ENCODE measurements around the gene KCTD2.

KCTD2 gene

GRCh38 chr17:75081611-75082540 is 34.9 kb downstream of the KCTD2 start:
- TF ChIP-seq FOXP2 (optimal IDR thresholded peaks at IDR 0.05; ENCODE audit: control extremely low read depth, extremely low read length, insufficient read depth) (no peak), POLR2AphosphoS5 (IDR thresholded peaks at IDR 0.05; ENCODE audit: borderline replicate concordance, low read depth, low read length) (no peak), EZH2 (IDR thresholded peaks at IDR 0.05) (no peak)
- H3K9ac ChIP-seq (ENCODE audit: insufficient read length), result no peak overlapping the region
- H3K4me3 ChIP-seq, result no peak overlapping the region
- H3K9me3 ChIP-seq (ENCODE audit: low read depth, low read length), result no peaks in the 10 kb centered on the region
- DNase-seq (ENCODE audit: low read depth, low spot score), result no peak
- no peak overlapping the region for H3K27ac ChIP-seq
- no peaks in the 10 kb centered on the region for H3K36me3 ChIP-seq (ENCODE audit: insufficient read depth, low read length)

GRCh38 chr17:75082683-75083082 is 35.7 kb downstream of the KCTD2 start:
- no peak for TF ChIP-seq EZH2 (IDR thresholded peaks at IDR 0.05)
- TF ChIP-seq FOXP2 (optimal IDR thresholded peaks at IDR 0.05; ENCODE audit: control extremely low read depth, extremely low read length, insufficient read depth), result no peak
- TF ChIP-seq POLR2AphosphoS5 (IDR thresholded peaks at IDR 0.05; ENCODE audit: borderline replicate concordance, low read depth, low read length), result no peak
- H3K27ac ChIP-seq, result no peak overlapping the region
- H3K9ac ChIP-seq (ENCODE audit: insufficient read length), result no peak overlapping the region
- H3K4me3 ChIP-seq, result no peak overlapping the region
- no peaks in the 10 kb centered on the region for H3K36me3 ChIP-seq (ENCODE audit: insufficient read depth, low read length)
- no peaks in the 10 kb centered on the region for H3K9me3 ChIP-seq (ENCODE audit: low read depth, low read length)
- no peak for DNase-seq (ENCODE audit: low read depth, low spot score)

DNA sequence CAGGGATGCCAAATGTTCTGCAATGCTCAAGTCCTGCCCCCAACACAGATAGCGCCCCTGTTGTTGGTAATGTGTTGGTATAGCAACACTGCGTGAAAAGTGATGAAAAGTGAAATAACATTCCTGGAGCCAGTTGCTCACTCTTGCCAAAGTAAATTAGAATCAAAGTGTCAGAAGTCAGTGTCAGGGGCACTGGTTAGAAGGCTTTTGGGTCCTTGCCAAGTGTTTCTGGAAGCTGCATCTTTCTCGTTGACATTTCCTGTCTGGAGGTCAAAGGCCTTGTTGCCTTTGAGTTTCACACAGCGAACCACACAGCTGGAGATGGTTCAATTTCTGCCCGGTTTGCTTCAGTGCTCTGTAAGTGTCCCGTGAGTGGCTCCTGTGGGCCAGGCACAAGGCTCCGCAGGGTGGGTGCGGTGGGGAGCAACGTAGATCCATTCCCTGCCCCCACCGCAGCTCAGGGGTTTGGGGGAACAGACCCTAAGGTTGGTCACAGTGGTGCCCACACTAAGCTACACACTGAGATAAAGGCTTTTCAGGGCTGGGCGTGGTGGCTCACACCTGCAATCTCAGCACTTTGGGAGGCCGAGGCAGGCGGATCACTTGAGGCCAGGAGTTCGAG is 37.1 kb downstream of the KCTD2 start:
- Histone ChIP-seq H3K4me3 (no peak overlapping the region), H3K36me3 (ENCODE audit: insufficient read depth, low read length) (no peaks in the 10 kb centered on the region), H3K9me3 (ENCODE audit: low read depth, low read length) (no peaks in the 10 kb centered on the region), H3K27ac (no peak overlapping the region), H3K9ac (ENCODE audit: insufficient read length) (no peak overlapping the region)
- DNase-seq (ENCODE audit: low read depth, low spot score), result no peak
- TF ChIP-seq POLR2AphosphoS5 (IDR thresholded peaks at IDR 0.05; ENCODE audit: borderline replicate concordance, low read depth, low read length) (no peak), FOXP2 (optimal IDR thresholded peaks at IDR 0.05; ENCODE audit: control extremely low read depth, extremely low read length, insufficient read depth) (no peak), EZH2 (IDR thresholded peaks at IDR 0.05) (no peak)

DNA sequence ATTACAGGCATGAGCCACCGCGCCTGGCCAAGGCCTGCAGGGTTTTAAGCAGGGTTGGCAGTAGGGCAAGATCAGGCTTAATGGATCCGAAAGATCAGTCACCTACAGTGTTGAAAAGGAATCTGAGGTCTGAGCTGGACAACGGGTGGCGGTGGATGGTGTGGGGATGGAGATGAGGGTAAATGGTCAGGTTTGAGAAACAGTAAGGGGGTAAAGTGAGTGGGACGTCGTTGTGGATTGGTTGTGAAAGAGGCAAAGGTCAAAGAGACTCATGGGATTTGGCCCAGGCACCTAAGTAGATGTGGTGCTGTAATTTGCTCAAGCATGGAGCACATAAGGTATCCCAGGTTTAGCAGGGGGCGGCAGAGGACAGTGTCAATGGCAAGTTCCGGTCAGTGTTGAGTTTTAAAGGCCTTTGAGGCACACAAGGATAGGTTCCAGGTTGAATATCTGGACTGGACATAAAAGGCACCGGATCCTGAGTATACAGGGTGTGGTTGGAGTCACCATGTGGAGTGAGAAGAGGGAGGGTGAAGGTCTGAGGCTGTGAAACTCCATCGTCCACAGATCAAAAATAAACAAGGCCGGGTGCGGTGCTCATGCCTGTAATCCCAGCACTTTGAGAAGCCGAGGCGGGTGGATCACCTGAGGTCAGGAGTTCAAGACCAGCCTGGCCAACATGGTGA is 39.6 kb downstream of the KCTD2 start:
- Histone ChIP-seq H3K9ac (ENCODE audit: insufficient read length) (no peak overlapping the region), H3K9me3 (ENCODE audit: low read depth, low read length) (no peaks in the 10 kb centered on the region), H3K27ac (no peak overlapping the region), H3K4me3 (no peak overlapping the region), H3K36me3 (ENCODE audit: insufficient read depth, low read length) (no peaks in the 10 kb centered on the region)
- TF ChIP-seq POLR2AphosphoS5 (IDR thresholded peaks at IDR 0.05; ENCODE audit: borderline replicate concordance, low read depth, low read length) (no peak), FOXP2 (optimal IDR thresholded peaks at IDR 0.05; ENCODE audit: control extremely low read depth, extremely low read length, insufficient read depth) (no peak), EZH2 (IDR thresholded peaks at IDR 0.05) (no peak)
- no peak for DNase-seq (ENCODE audit: low read depth, low spot score)

- Histone ChIP-seq H3K9me3 (ENCODE audit: low read depth, low read length) (no peaks in the 10 kb centered on the region), H3K27ac (peak overlapping the region; percentile 26; the same call in 1 of the 2 replicates), H3K9ac (ENCODE audit: insufficient read length) (peak overlapping the region; percentile 66), H3K4me3 (peak overlapping the region; percentile 79), H3K36me3 (ENCODE audit: insufficient read depth, low read length) (no peaks in the 10 kb centered on the region)
- DNase-seq (ENCODE audit: low read depth, low spot score), result no peak
- TF ChIP-seq FOXP2 (optimal IDR thresholded peaks at IDR 0.05; ENCODE audit: control extremely low read depth, extremely low read length, insufficient read depth) (no peak), POLR2AphosphoS5 (IDR thresholded peaks at IDR 0.05; ENCODE audit: borderline replicate concordance, low read depth, low read length) (no peak), EZH2 (IDR thresholded peaks at IDR 0.05) (no peak)
These were observed 40.1 kb downstream of the KCTD2 start for GRCh38 chr17:75087182-75087557.

DNA sequence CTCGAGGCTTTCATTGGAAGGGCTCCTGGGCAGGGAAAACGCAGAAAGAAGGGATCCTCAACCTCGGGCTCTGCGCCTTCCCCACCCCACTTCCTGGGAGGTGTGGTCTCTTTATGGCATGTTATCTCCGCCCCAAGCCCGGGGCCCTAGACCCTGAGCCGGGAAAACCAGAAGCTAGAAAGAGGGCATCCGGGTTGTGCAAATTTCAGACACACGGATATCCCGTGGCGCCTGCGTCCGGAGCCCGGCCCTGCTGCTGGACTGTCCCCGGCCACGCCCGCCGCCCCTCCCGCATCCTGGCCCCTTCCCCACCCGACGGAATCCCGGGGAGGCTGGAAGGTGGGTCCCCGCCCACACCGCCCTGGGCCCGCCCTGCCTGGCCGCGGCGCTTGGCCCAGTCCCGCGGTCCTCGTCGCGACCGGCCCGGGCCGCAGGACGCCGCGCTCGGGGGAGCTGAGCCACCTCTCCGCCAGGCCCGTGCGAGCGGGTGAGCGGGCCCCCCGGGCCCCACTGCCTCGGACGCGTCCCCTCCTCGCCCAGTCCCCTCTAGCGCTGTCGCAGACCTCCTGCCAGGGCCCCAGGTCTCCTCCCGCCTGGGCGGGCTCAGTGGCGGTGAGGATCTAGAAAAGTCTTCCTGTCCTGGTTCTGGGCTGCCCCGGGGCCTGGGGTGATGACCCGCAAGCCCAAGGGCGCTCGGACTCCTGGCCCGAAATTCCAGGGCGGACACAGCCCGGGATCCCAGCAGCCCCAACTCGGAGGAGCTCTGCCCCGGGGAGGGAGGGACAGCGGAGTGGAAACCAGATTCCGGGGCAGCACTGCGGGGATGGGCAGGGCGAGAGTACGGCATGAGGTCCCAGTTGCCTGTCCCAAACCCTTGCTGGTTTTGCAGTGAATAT is 40.8 kb downstream of the KCTD2 start, which contains the start of gene SLC16A5:
SLC16A5 (plus strand) TSS at position 397 of the 896 bp plus-strand sequence. CDS start 5,683 bp downstream, outside the sequence.
- H3K9ac ChIP-seq (ENCODE audit: insufficient read length), result peak within 1 kb of the TSS; percentile 66
- H3K27ac ChIP-seq, result peak within 1 kb of the TSS; percentile 26
- peak within 1 kb of the TSS; percentile 79 for H3K4me3 ChIP-seq
- no peaks in the 10 kb centered on the region for H3K36me3 ChIP-seq (ENCODE audit: insufficient read depth, low read length)
- no peak for DNase-seq (ENCODE audit: low read depth, low spot score)
- no peaks in the 10 kb centered on the region for H3K9me3 ChIP-seq (ENCODE audit: low read depth, low read length)
- peak; percentile 73 for TF ChIP-seq POLR2AphosphoS5 (IDR thresholded peaks at IDR 0.05; ENCODE audit: borderline replicate concordance, low read depth, low read length)
- no peak for TF ChIP-seq EZH2 (IDR thresholded peaks at IDR 0.05)

DNA sequence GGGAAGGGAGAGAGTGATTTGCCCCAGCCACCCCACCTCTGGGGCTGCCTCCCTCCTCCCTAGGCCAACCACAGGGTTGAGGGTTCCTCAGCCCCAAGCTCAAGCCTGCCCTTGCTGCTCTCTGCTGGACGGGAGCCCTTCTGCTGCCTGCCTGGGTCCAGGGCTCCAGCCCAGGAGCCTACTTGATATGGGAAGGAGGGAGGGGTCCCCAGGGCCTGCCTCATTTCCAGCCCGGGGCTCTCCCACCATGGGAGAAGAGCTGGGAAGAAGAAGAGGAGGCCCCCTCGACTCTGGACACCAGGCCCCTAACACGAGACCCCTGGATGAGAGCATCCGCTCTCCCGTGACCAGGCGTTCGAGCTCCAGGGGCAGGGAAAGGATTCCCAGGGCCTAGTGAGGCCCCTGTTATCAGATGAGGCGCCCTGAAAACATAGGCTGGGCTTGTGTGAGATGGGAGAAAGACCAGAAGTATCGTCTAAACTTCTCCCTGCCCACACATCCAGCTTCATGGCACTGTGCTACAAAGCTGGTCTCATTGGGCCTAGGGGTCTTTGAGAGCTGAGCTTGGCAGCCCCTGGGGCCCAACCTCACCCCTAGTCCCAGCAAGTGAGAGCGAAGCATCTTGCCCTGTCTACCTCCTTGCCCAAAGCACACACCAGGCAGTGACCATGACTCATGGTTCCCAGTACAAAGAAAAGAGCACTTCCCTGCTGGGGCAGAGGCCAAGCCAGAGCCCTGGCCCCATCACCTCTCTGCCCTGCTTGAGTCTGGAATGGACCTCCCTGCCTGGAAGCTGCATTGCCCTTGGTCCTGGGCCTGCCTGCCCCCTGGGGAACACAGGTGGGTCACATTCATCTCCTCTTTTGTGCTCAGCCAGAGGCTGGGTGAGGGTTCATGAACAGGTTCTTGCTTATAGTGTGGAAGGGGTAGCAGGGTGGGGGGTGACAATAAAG is 41.7 kb downstream of the KCTD2 start:
- Histone ChIP-seq H3K9ac (ENCODE audit: insufficient read length) (no peak overlapping the region), H3K9me3 (ENCODE audit: low read depth, low read length) (no peaks in the 10 kb centered on the region), H3K4me3 (no peak overlapping the region), H3K27ac (no peak overlapping the region), H3K36me3 (ENCODE audit: insufficient read depth, low read length) (no peaks in the 10 kb centered on the region)
- TF ChIP-seq POLR2AphosphoS5 (IDR thresholded peaks at IDR 0.05; ENCODE audit: borderline replicate concordance, low read depth, low read length) (no peak), FOXP2 (optimal IDR thresholded peaks at IDR 0.05; ENCODE audit: control extremely low read depth, extremely low read length, insufficient read depth) (no peak), EZH2 (IDR thresholded peaks at IDR 0.05) (no peak)
- no peak for DNase-seq (ENCODE audit: low read depth, low spot score)

All from SK-N-MC (cell line).